ENCODE results near the gene SPINT2.

DNA sequence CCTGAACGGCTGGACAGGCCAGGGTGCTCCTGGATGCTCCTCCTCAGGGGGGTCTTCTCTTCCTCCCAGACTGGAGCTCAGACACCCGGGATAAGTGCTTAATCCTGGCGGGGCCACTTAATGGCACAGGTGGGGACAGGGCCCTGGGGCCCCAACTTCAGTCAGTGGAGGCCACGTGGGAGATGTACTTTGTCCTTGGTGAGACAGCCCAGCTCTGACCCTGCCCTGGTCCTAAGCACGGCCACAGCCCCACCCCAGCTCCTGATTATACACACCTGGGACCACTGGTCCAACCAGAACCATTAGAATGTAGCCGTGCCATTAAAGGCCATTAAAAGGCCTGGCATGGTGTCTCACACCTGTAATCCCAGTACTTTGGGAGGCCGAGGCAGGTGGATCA lies 16.0 kb upstream of the SPINT2 start:
- TF ChIP-seq POLR2A (IDR thresholded peaks at IDR 0.05) (no peak), POLR2AphosphoS5 (IDR thresholded peaks at IDR 0.05) (no peak)
- TF ChIP-seq, protein P1, sequence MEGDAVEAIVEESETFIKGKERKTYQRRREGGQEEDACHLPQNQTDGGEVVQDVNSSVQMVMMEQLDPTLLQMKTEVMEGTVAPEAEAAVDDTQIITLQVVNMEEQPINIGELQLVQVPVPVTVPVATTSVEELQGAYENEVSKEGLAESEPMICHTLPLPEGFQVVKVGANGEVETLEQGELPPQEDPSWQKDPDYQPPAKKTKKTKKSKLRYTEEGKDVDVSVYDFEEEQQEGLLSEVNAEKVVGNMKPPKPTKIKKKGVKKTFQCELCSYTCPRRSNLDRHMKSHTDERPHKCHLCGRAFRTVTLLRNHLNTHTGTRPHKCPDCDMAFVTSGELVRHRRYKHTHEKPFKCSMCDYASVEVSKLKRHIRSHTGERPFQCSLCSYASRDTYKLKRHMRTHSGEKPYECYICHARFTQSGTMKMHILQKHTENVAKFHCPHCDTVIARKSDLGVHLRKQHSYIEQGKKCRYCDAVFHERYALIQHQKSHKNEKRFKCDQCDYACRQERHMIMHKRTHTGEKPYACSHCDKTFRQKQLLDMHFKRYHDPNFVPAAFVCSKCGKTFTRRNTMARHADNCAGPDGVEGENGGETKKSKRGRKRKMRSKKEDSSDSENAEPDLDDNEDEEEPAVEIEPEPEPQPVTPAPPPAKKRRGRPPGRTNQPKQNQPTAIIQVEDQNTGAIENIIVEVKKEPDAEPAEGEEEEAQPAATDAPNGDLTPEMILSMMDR (IDR thresholded peaks at IDR 0.05) = no peak

Data from sigmoid colon (tissue), 4 donors.